Inflammatory macrophage treated with lipopolysaccharide for 1 hour (primary cell): ENCODE results near the gene MLIP.
"Not testable (repeated sequence)": the region's sequence is repeated elsewhere in the genome, so short reads cannot be mapped to it uniquely, and the experiment has no call there.

Source experiments
- DNase-seq, 2 donors: peaks; one replicate each; pipeline ENCODE4 v3.0.0-alpha.2; 2020 to 2022

MLIP gene

DNA sequence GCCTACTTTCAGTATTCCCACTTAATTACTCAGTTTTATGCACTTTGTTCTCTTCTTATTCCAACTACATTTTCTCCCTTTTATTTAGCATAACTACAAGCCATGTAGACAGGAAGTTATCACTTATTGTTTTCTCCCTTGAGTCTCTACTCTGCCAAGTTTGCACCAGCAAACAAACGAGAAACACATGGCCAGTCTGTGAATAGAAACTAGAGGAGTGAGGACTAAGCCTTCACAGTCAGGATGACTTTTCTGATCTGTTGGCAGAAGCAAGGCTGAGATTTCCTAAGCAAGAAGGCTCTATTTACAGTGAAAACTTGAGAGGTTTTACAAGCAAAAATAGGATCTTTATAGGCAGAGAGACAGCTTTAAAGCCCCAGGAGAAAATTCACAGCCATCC, 127.2 kb downstream of the MLIP start:
- no peak for DNase-seq

DNA sequence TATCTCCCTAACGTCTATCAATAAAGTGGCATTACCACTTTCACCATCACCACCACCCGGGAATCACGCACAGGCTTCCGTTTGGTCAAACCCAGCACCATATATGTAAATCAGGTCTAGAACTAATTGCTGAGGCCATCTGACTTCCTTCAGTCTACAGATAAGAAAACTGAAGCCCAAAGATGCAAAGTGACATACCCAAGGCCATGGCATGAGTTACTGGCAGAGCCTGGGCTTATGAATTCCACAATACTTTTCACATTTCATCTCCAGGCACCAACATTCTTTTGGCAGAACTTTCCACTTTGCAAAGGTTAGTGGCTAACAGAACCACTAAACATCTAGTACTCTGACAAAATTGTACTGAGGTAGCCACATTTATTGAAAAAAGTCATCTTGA, 132.5 kb downstream of the MLIP start:
- no peak for DNase-seq

GRCh38 chr6:54244430-54244829, 133.2 kb downstream of the MLIP start:
- peak in 1 of 2 donors; percentile 17 for DNase-seq

- no peak for DNase-seq
Observed at GRCh38 chr6:54245265-54245664, 134.0 kb downstream of the MLIP start.

DNA sequence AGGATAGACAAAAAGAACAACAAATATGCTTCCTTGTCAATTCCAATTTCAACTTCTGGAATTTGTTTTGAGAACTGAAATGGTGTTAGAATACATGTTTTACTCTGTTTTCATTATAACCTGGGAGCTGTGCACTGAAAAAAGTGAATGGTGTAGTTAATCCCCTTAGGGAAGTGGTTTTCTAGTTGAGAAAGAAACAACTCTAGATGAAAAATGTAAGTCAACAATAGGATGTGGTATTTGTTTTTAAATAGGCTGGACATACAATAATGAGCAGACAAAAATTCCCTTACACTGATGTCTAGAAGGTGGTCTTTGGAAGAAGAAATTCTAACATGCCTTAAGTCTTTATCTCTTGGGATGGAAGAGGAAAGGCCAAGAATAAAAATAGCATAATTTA, 137.1 kb downstream of the MLIP start:
- no peak for DNase-seq

GRCh38 chr6:54248994-54249393, 137.8 kb downstream of the MLIP start:
- DNase-seq = no peak

- DNase-seq = not testable (repeated sequence)
Observed at GRCh38 chr6:54249812-54250211, 138.6 kb downstream of the MLIP start.

DNA sequence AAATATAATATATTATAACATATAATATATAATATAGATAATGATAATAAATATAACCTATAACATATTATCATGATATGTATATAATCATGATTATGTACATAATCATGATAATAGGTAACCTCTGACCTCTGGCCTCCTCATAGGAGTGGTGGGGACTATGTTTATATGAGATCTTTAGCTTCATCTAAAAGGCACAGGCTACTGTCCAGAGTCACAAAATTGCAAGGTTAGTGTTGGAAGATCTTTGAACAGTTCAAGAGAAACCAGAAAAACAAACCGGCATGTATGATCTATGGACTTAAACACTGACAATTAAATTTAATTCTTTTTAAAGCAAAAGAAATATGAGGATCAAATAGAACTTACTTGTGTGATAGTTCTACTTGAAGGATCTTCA, 141.3 kb downstream of the MLIP start:
- DNase-seq = no peak

DNA sequence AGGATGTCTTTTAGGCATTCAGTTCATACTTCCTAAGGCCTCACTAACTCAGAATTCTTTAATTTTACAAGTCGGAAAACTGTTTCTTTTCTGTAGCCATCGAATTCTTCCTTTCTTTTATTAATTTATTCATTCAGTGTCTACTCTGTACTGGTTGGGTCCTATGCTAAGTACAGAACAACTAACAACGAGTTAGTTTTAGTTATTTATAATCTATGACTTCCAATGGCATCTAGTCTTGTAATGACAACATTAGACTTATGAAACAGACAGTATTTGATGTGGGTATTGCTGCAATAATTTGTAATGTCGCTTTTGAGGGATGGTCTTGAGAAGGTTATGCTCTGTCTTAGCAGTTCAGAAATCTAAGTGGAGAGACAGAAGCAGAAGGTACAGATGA, 141.7 kb downstream of the MLIP start:
- no peak for DNase-seq

GRCh38 chr6:54254886-54255285, 143.6 kb downstream of the MLIP start:
- DNase-seq = no peak

DNA sequence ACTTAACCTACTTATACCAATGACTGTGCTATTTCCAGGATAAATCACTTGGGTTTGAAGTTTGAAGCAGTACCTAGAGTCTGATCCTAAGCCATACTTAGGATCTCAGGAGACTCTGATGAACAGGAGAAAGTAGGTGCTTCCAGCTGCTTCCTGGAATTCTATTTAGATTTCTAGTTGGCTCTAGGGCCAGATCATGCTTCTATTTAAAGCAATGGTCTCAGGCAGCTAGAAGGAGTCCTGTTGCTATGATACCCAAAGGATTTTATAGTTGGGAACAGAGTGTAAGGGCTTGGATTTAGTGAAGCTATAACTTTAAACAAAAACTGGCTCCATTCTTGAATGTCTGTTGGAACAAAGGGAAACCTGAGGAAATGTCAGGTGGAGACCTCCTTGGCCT, 144.6 kb downstream of the MLIP start:
- no peak for DNase-seq

- no peak for DNase-seq
Observed at GRCh38 chr6:54260025-54260424, 148.8 kb downstream of the MLIP start.

- no peak for DNase-seq
Observed at GRCh38 chr6:54262499-54262898, 151.3 kb downstream of the MLIP start.

- no peak for DNase-seq
Observed at GRCh38 chr6:54262971-54263370, 151.7 kb downstream of the MLIP start.

DNA sequence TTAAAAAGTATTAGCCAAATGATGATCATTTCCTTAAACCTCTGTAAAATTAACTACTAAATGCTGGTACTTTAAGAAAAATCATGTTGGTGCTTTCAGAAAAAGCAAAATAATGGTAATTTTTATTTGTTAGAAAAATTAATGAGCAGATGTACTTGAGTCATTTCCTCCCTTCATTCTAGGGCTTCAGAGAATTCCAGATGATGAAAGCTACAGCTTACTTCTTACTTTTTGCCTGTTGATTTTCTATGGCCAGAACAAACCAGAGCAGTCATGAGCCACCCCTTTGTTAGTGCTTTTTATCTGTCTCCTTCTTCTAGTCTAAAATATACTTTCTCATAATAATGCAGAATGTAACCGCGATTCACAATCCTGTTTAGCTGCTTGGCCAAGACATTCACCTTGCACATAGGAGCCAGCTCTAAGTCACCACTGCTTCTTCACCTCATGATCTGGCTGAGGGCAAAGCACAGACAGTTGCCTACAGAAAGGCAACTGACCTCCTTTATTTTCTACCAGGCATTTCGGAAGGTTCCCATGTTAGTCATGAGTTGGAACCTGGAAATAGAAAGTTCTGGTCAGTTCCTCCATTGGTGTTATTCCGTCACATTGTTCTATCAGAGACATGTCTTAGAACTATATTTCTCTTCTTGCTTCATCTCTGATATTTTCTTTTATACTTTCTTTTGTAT, 153.5 kb downstream of the MLIP start:
- no peak for DNase-seq

DNA sequence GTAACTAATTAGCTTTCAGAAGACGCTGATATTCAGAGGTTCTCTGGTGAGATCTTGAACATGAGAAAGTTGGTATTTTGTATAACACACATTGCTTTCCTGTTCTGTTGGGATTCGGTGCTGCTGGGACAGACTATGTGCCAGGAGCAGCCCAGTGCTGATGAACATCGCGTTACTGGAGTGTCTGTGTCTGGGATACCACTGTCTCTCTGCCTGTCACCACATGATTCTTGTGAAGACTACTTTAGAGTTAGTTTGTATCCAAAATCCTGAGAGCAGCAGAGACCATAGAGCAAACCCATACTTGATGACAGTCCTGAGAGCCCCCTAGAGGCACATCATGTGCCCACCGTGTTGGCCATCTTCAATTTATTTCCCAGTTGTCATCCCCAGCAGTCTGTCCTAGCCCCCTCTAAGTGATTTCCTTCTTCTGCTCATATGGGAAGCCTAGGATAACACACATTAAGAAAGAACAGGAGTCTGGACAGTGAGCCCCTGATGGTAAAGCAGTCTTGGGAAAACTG, 155.2 kb downstream of the MLIP start:
- no peak for DNase-seq

GRCh38 chr6:54267798-54268197, 156.6 kb downstream of the MLIP start:
- DNase-seq = peak in 1 of 2 donors; percentile 8

- DNase-seq = no peak
Observed at GRCh38 chr6:54273214-54273820, 162.1 kb downstream of the MLIP start.

GRCh38 chr6:54274383-54274782, 163.1 kb downstream of the MLIP start:
- DNase-seq = no peak

DNA sequence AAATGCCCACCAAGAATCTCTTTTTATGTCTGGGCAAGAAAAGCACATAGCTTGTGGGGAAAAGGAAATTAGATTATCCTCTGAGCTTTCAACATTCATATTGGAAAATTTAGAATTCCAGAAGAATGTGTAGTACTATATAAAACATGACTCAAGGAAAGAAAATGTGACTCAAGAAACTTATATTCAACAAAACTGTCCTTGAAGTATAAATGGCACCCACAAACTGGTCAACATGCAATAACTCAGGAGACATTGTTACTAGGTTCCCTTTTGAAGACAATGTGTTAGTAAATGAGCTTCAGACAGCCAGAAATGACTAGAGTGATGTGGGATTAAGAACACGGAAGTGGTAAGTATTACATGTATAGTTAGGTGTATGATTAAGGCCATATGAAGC, 170.9 kb downstream of the MLIP start:
- DNase-seq = no peak

GRCh38 chr6:54284161-54284860, 173.1 kb downstream of the MLIP start:
- DNase-seq = no peak

- no peak for DNase-seq
Observed at GRCh38 chr6:54285595-54285994, 174.4 kb downstream of the MLIP start.

- no peak for DNase-seq
Observed at GRCh38 chr6:54286141-54286540, 174.9 kb downstream of the MLIP start.

DNA sequence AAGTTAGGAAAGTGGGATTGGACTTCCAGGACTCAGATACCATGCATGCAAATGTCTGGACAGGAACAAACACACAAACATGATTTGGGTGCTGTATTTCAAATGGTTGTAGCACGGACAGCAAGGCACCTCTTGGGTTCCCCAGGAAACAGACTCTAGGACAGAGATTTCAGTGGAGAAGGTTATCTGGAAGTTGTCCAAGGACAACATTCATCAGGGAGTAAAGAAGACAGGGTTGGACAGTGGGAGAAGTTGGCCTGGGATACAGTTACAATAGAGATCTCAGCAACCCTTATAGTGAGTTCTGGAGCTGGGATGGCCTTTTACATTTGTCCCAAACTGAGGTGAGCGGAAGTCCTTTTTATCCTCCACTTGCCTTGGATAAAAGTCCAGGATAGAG, 177.2 kb downstream of the MLIP start:
- DNase-seq = no peak
